T-helper 9 cell (primary cell): ENCODE data around the gene ZNF296.
"Not testable (repeated sequence)": the region's sequence is repeated elsewhere in the genome, so short reads cannot be mapped to it uniquely, and the experiment has no call there.

Source experiments
- DNase-seq: peaks from one replicate; pipeline ENCODE4 v3.0.0-alpha.2; 2020
- total RNA-seq, 2 donors: gene quantifications; one replicate each; lab custom pipeline; 2026; lab: John Stamatoyannopoulos, UW

Gene ZNF296
- 0.98 to 2.4 reads per million in 2 donors for total RNA-seq

DNA sequence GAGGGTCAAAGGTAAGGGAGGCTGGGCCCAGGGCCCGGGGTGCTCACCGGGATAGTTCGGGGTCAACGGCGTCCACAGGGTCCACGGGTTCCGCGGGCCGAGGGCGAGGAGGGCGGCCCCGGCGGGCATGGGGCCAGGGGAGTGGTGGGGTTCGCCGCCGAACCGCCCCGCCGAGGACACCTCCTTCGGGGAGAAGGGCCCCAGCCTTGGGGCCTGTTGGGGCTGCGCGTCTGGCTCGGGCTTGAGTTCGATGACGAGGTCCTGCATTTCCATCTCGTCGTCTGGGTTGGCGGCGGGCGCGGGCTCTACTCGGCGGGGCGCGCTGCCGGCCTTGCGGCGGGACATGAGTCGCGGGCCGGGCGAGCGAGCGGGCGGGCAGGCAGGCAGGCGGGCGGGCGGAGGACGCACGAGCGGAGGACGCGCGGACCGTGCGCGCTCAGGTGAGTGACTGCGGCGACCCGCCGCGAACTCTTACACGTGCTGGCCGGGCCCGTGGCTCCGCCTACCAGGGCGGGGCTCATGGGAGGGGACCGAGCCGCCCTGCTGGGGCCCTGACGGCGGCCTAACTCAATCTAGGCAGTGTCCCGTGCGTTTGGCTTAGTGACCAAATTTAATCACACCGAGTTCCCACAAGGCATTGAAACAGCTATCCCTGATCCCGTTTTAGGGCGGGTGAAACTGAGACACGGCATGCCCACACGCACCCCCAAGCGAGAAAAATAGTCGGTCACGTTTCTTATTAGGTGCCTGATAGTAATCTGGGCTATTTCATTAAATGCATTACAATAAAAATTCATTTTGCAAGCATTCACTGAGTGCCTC is at the start of gene ZNF296:
TSS of gene ZNF296 (minus strand) at position 450 of the 822 bp plus-strand sequence. CDS start at position 345, 105 bp downstream.
- peak; percentile 62 for DNase-seq

DNA sequence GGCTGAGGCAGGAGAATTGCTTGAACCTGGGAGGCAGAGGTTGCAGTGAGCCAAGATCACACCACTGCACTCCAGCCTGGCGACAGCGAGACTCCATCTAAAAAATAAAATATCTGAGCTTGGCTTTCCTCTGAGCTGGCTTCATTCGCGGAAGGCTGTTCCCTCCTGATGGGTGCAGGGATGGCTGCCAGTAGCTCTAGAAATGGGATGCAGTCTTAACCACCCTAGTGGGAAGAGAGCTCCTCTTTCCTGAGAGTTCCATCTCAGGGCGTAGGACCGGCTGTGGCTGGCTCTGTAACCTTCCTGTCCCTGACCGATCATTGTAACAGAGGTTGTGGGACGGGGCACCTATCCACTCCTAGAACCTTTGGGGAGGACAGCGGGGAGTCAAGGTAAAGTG is 49.1 kb upstream of the ZNF296 start:
- DNase-seq, result no peak

DNA sequence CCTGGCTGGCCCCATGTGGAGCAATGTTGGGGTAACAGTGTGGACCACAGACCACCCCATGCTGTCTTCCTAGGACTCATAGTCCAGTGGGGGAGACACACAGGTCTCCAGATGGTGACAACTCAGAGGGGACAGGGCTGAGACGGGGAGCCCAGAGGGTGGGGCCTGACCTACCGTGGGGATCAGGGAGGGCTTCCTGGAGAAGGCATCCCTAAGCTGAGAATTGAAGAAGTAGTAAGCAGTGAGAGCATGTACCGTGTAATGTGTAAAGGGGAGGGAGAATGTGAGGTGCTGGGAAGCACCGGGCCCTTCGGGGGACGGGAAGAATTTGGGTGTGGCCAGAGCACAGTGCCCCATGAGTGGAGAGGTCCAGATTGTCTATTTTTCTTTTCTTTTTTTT is 47.7 kb upstream of the ZNF296 start:
- no peak for DNase-seq

DNA sequence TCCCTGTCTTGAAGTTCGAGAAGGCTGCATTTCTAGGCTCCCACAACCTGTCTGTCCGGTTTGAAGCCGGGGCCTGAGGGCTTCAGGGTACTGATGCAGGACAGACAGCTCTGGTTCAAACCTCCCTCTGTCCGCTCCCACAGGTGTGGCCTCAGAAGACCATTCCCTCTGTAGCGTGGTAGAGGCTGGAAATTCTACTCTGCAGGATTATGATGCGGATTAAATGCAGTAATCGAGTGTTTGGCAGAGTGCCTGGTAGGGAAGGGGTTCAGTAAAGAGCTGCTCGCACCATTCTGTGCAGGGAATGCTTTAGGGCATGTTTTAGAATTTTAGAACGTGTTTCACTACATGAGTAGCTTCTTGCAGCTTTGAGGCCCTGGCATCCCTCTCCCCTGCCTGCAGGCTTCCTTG is 47.2 kb upstream of the ZNF296 start:
- DNase-seq, result no peak

DNA sequence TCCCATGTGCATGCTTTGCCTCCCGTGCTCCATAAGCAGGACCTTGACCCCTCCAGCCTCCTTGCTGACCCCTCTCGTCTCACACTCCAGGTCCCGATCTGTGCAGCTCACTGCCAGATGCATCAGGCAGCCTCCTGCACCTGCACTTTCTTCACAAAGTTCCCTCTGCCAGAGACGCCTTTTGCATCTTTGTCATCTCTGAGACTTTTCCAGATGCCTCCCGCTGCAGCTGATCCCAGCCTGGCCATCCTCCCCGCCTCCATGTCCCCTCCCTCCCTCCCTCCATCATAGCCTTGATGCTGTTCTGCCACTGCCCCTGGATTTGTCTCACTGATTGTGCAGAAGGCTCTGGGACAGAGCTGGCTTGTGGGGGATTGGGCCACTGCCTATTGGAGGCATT is 46.6 kb upstream of the ZNF296 start:
- no peak for DNase-seq

DNA sequence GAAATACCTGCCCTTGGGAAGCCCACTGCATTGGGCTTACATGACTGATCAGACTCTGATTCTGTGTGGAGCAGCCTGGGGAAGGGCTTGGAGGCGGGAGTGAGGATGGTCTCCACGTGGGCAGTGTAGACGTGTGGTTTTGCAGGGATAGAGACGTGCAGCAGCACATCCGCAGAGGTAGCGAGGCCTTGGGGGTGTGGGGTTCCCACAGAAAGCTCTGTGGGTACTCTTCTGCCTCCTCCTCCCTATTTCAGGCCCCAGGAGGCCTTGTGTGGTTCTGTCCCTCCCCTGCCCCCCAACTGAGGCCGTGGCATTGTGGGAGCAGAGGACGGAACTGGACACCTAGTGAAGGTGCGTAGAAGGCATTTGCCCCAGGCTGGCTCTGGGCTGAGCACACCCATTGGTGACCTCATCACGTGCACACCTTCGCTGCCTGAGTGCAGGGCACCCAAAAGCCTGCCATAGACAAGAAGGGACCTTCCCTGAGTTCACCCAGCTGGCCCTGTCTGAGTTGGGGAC is 45.6 kb upstream of the ZNF296 start:
- no peak for DNase-seq

DNA sequence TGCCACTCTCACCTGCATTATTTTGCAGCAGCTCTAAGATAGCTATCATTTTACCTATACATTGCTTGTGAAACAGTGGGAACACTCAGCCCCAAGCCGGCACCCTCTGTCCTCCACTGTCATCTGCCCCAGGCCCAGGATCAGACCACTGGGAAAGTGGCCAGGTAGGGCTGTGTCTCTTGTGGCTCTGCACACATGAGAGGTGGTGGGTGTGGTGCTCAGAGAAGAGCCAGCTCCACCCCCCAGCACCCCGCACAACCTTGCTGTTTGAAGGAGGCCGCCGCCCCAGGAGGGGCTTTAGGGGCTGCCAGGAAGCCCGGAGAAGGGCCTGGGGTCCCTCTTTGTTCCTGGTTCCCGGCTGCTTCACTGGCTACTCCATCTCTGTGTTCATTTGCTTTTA is 43.3 kb upstream of the ZNF296 start:
- no peak for DNase-seq

DNA sequence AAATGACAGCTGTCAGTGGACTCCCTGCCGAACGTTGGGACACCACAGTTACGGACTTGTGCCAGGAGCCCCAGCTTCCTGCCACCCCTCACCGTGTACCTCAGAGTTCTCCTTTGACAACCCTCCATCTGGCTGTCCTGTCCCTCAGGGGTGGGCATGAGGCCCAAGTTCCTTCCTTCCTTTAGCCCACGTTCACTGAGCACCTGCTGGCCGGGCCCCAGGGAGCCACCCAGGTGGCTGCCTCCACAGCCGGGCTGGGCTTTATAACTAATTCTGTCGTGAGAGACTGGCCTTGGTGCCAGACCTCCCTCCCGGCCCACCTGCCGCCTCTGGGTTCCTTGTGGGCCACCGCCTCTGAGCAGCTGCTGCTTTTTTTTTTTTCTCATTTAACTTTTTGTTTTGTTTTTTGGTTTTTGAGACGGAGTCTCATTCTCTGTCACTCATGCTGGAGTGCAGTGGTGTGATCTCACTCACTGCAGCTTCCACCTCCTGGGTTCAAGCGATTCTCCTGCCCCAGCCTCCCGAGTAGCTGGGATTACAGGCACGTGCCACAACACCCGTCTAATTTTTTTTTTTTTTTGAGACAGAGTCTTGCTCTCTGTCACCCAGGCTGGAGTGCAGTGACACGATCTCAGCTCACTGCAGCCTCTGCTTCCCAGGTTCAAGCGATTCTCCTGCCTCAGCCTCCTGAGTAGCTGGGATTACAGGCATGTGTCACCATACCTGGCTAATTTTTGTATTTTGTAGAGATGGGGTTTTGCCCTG is 42.5 kb upstream of the ZNF296 start:
- DNase-seq, result not testable (repeated sequence)

DNA sequence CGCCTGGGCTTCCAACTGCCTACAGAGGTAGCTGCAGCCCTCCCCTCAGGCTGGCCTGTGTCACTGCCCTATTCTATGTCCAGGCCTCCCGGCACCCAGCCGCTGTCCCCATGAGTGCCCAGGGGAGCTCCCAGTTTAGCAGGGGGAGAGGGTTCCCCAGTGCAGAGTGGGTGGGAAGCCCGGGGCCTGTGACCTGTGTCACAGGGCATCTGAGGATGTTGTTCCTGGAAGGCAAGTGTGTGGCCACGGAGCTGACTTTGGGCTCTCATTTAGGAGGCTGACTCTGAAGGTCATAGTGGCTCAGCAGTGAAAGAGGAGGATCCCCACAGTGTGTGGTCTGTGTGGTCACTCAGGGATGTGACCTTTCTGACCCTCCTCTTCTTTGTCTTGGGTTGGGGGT is 41.8 kb upstream of the ZNF296 start:
- no peak for DNase-seq

DNA sequence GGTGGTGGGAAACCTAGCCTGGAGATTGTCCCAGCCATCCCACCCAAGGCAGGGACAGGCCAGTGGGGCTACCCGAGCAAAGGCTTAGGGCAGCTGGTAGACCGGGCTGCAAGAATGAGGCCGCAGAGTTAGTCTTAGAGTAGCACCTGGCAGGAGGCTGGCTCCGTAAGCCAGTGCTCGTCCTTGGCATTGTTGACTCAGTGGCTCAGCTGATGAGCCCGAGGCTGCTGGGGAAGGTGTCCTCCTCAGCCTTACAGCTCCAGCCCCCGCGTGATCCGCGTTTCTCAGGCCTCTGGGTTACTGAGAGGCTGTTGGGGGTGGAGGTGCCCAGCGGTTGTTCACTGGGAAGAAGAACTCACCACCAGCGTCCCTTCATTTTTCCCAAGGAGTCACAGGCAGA is 41.4 kb upstream of the ZNF296 start:
- no peak for DNase-seq

DNA sequence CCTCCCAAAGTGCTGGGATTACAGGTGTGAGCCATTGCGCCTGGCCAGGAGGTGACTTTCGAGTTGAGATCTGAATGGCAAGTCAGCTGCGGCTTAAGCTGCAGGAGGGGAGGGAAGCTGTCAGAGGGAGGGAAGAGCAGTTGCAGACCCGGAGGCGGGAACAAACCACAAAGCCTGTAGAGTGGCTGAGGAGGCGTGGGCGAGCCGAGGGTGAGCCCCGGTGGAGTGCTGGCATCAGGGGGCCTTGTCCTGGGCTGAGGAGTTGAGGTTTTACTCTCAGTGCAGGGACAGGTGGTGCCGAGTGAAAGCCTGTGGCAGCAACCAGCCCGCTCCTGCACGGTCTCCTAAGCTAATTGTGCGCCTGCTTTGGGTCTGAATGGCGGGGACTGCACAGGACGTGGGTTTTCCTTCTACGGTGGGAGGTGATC is 40.9 kb upstream of the ZNF296 start:
- no peak for DNase-seq

DNA sequence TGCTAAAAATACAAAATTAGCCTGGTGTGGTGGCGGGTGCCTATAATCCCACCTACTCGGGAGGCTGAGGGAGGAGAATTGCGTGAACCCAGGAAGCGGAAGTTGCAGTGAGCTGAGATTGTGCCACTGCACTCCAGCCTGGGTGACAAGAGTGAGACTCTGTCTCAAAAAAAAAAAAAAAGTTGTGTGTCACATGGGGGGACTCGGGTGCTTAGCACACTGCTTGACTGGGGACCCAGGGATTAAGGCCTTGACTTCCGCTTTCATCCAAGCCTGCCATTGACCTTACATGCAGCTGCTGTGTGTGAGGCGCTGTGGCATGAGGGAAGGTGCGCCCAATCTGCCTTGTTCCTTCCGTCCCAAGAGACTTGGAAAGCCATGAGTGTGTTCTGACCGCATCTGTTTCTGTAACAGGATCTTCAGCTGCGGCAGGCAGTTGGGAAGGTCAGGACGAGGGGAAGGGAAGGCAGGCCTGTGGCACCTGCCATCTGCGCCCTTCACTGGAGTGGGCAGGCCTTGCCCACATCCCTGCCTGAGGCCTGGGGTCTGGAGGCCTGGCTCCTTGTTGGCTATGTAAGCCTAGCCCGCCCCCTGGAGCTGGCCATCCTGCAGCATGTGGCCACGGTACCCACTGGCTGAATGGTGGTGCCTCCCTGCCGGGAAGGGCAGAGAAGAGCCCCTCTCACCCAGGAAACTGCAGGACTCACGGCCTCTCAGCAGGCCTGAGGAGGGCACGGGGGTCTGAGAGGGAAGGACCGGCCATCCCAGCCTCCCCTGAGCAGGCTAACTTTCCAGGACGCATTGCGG is 39.7 kb upstream of the ZNF296 start:
- no peak for DNase-seq

DNA sequence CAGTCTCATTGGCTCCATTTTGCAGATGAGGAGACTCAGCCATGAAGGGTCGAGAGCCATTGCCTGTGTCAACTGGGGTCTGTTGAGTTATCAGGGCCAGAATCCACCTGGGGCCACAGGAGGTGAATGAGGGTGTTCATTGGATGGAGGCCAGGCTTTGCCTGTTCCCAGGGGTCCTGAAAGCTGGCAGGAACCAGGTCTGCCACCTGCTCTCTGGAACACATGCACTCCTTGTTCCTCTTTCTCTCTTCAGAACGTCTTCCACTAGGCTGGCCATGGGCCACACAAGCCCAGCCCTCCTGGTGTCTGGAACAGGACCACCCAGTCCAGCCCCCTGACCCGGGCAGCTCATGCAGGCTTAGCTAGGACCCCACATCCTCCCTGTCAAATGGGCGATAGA is 37.8 kb upstream of the ZNF296 start:
- DNase-seq, result no peak

DNA sequence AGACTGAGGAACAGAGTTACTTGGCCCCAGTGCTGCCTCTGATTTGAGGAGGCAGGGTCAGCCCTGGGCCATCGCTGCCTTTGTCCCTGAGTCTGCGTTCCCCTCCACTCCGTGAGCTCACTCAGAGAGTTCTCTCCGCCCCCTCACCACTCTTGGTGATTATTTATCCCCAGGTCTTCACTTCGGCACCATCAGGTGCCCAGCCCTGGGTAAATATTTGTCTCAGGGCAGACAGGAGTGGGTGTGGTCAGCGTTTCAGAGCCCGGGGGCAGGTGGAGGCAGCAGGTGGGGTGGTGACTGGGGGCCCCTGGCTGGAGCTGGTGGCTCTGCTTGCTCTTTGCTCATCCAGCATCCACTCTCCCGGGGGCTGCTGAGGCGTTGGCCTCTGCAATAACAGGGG is 37.4 kb upstream of the ZNF296 start:
- DNase-seq, result no peak

DNA sequence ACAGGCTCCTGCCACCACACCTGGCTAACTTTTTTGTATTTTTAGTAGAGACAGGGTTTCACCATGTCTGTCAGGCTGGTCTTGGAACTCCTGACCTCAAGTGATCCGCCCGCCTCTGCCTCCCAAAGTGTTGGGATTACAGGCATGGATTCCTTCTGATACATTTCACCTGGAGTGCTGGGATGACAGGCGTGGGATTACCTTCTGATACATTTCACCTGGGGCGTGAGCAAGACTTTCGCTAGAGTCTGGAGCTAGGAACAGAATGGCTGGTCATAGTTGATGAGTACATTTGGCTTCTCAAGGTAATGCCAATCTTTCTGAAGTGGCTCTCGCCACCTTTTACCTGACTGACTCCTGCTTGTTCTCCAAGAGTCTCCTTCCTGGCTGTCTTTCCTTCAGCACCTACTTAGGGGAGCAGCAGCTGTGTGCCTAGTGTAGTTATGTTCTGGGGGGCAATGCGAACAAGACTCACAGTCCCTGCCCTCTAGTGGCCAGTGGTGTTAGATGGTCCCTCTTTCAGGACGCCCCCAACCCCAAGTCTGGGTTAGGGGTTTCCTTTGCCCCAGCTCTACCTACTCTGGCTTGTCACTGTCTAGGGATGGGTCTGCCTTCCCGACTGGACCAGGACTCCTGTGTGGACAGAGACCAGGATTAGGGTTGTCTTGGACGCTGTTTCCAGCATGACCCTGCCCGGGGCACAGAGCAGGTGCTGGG is 36.0 kb upstream of the ZNF296 start:
- no peak for DNase-seq

DNA sequence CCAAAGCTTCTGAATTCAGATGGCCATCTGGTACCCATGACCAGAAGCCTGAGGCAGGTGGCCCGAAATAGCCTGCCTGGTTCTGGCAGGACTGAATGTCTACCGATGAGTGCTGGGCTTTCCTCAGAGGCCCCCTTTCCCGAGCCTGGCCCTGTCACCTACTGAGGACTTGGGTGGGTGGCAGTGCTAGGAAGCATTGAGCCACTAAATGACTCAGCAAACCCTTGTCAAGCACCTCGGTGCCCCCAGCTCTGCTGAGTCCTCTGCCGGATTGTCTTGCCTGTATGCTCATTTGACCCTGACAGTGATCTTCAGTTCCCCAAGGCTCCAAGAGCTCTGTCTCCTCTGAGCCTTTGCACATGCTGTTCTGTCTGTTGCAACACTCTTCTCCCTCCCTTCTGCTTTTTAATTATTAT is 34.6 kb upstream of the ZNF296 start:
- no peak for DNase-seq

DNA sequence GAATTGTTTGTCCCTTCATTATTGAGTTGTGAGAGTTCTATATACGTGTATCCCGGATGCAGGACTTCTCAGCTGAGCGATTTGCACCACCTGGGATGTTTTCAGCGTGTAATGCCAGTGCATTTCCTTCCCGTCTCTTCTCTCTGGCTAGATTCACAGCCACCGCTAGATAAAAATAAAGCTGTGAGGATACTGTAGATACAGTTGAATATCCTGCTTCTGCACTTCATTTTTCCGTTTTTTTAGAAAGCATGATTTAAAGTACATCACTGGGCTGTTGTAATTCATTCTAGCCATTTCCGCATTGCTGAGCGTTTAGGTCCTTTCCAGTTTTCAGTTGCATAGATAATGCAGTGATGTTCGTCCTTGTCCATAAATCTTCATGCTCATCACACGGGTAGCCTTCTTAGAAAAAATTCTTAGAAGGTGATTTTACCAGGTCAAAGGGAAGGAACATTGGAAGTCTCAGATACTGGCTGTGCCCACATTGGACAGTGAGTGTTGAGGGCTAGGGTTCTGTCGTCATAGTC is 31.4 kb upstream of the ZNF296 start:
- no peak for DNase-seq

DNA sequence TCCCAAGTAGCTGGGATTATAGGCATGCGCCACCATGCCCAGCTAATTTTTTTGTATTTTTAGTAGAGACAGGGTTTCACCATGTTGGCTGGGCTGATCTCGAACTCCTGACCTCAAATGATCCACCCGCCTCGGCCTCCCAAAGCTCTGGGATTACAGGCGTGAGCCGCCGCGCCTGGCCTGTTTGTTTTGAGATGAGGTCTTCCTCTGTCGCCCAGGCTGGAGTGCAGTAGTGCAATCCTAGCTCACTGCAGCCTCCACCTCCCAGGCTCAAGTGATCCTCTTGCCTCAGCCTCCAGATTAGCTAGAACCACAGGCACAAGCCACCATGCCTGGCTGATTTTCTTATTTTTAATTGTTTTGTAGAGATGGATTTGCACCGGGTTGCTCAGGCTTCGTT is 30.1 kb upstream of the ZNF296 start:
- not testable (repeated sequence) for DNase-seq

DNA sequence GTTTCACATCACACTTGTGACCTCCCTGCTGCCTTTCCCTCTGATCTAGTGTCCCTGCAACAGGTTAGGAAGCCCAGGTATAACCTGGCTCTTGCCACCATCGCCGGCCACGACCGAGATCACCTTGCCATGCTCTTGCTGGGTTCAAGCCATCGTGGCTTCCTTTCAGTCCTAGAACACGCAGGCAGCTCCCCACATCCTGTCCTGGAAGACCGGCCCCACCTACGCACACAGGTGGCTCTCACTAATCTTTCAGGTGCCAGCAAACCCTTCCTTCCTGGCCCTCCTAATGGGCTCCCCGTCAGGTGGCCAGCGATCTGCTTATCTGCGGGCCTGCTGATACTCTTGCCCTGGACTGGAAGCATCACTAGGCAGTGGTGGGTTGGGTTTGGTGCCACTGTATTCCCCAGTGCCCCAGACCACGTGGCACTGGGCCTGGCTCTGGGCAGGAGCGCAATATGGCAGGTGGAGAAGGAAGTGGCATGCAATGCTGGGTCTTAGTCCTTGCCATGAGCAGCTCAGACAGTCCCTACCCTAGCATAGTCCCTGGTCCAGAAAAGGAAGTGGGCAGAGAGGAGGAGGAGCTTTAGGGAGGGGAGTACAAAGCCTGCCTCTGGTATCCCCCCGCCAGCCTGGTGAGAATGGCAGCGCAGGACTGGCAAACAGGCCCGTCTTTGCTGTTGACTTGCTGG is 28.5 kb upstream of the ZNF296 start:
- DNase-seq, result no peak

DNA sequence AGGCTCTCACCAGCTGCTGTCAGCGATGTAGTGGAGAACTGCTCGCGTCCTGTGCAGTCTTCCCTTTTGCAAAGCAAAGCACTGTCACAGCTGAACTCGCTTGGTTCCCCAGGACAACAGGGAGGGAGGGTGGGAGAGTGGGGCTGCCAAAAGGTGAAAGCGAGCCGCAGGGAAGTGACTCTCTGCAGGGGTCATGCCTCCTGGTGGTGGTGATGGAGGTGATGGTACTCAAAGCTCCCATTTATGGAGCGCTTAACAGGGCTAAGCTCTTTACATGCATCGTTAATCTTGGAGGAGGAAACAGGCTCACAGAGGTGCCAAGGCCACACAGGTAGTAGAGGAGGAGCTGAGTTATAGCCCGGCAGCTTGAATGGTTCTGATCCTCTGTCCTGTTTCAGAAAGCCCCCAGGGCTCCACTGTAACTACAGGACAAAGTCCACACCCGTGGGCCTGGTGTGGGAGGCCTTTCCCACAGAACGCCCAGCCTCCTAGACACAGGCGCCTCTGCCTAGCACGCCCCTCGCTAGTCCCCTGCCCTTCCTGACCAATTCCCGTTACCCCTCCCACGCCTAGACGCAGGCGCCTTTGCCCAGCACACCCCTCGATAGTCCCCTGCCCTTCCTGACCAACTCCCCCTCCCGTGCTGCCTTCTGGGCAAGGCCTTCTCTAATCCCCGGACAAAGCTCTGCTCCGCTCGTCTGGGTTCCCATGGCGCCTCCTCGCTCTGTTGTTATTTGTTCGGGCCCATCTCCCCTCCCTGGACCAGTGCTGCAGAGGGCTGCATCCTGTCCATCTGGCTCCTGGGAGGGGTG is 27.4 kb upstream of the ZNF296 start:
- no peak for DNase-seq

DNA sequence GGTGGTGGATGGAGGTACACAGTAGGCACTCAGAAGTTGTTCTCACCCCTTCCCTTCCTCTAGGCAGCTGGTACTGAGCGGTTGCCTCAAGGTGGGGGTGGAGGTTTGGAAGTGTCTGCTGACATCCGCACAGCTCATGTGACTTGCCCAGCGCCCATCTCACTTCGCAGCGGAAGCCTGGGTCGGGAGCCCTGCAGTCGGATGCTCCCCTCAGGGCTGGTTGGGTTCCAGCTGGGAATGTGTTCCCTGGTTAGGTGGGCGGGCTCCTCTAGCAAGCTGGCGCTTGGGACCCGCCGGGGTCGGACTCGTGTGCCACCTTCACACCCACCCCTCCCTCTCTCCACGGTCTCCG is 26.9 kb upstream of the ZNF296 start:
- no peak for DNase-seq
